Breast epithelium (tissue), 4 donors: ENCODE results near the gene RNLS. TPM values are rescaled to one million over a fixed set of nuclear protein-coding genes. Genes with fewer than 3 reads are reported as not detected.

ENCODE experiments used
- DNase-seq, 2 donors: peaks; one replicate each; pipeline ENCODE4 v3.0.0-alpha.2; 2019; ENCODE audit warnings: low spot score in 2 of 2
- H3K27ac ChIP-seq, 2 donors: fragments of 200-600 bp; sonication (generic) in 1 of 2; one replicate each; pipeline ENCODE4 v1.5.1; 2016 to 2019; ENCODE audit warnings: mild to moderate bottlenecking in 1 of 2
- H3K27me3 ChIP-seq, 2 donors: fragments of 200-600 bp; sonication (generic) in 1 of 2; one replicate each; pipeline versions ENCODE4 v1.5.1 to v1.6.0; 2017 to 2019; ENCODE audit warnings: control low read depth in 1 of 2, mild to moderate bottlenecking in 1 of 2
- H3K36me3 ChIP-seq: fragments of 200-600 bp; one replicate; pipeline ENCODE4 v1.5.1; 2019
- H3K4me1 ChIP-seq, 2 donors: fragments of 200-600 bp; sonication (generic); one replicate each; pipeline ENCODE4 v1.5.1; 2016 to 2019; ENCODE audit warnings: control low read depth in 1 of 2
- H3K4me3 ChIP-seq, 3 donors: fragments of 200-600 bp; sonication (generic); 1 replicate in 2 of 3; 2 replicates in 1 of 3; pipeline ENCODE4 v1.5.1; 2016 to 2019; ENCODE audit warnings: mild to moderate bottlenecking in 3 of 3, moderate library complexity in 2 of 3
- H3K9me3 ChIP-seq, 2 donors: fragments of 200-600 bp; sonication (generic) in 1 of 2; one replicate each; pipeline ENCODE4 v1.5.1; 2016 to 2019; ENCODE audit warnings: control low read depth in 1 of 2
- CTCF ChIP-seq, 3 donors: fragments of 450-650 bp; IDR thresholded peaks; one replicate each; pipeline ENCODE4 v1.5.1; 2016 to 2017; ENCODE audit warnings: antibody characterized with exemption in 3 of 3, mild to moderate bottlenecking in 3 of 3, moderate library complexity in 3 of 3
- POLR2A ChIP-seq: fragments of 450-650 bp; IDR thresholded peaks from one replicate; pipeline ENCODE4 v1.6.1; 2016; ENCODE audit warnings: antibody characterized with exemption, mild to moderate bottlenecking, moderate library complexity
- POLR2AphosphoS5 ChIP-seq, 3 donors: sonication (generic); formaldehyde crosslinking; IDR thresholded peaks; one replicate each; pipeline ENCODE4 v1.6.1; 2017; ENCODE audit warnings: antibody characterized with exemption in 3 of 3
- intact Hi-C: fragments of 100-400 bp; cut with DNase I; formaldehyde crosslinking; loops from one replicate; pipeline ENCODE4 v1.15.1; 2023; ENCODE audit warnings: low total_unique reads
- total RNA-seq, 3 donors: library from RNA; depleted of rRNA; stranded (reverse); fragments of >200 nt; gene quantifications; one replicate each; pipeline ENCODE4 v1.1.0, GENCODE V29; 2016

RNLS gene
- total RNA-seq, 3 donors from 2014 or later, result 27.9 to 32.1 (median 29.1) TPM

DNA sequence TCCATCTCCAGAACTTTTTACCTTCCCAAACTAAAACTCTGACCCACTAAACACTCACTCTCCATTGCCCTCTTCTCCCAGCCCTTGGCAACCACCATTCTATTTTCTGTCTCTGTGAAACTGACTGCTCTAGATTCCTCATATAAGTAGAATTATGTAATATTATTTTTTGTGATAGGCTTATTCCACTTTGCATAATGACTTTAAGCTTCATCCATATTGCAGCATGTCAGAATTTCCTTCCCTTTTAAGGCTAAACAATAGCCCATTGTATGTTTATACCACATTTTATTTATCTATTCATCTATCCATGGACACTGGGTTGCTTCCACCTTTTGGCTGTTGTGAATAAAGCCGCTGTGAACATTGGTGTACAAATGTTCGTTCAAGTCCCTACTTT, 308.8 kb downstream of the RNLS start:
- Histone ChIP-seq H3K9me3 (no peaks in the 10 kb centered on the region), H3K4me3 (no peak overlapping the region), H3K4me1 (no peaks in the 10 kb centered on the region), H3K36me3 (no peaks in the 10 kb centered on the region), H3K27ac (no peak overlapping the region), H3K27me3 (no peaks in the 10 kb centered on the region)
- DNase-seq, result no peak
- intact Hi-C loops, result no loop called here
- TF ChIP-seq CTCF (IDR thresholded peaks at IDR 0.05), result no peak

- Histone ChIP-seq H3K4me1 (no peaks in the 10 kb centered on the region), H3K9me3 (no peaks in the 10 kb centered on the region), H3K4me3 (no peak overlapping the region), H3K27me3 (no peaks in the 10 kb centered on the region), H3K36me3 (no peaks in the 10 kb centered on the region), H3K27ac (no peak overlapping the region)
- no peak for TF ChIP-seq CTCF (IDR thresholded peaks at IDR 0.05)
- TF ChIP-seq POLR2A, result no peak
- no peak for TF ChIP-seq POLR2AphosphoS5 (IDR thresholded peaks at IDR 0.05)
- intact Hi-C loops, result no loop called here
- DNase-seq, result no peak
These were observed 309.6 kb downstream of the RNLS start for GRCh38 chr10:88273567-88273966.

- Histone ChIP-seq H3K36me3 (no peaks in the 10 kb centered on the region), H3K4me1 (no peaks in the 10 kb centered on the region), H3K27me3 (no peaks in the 10 kb centered on the region), H3K4me3 (no peak overlapping the region), H3K27ac (no peak overlapping the region), H3K9me3 (no peaks in the 10 kb centered on the region)
- no peak for TF ChIP-seq POLR2A
- no peak for TF ChIP-seq POLR2AphosphoS5 (IDR thresholded peaks at IDR 0.05)
- TF ChIP-seq CTCF (IDR thresholded peaks at IDR 0.05), result no peak
- intact Hi-C loops, result no loop called here
- no peak for DNase-seq
These were observed 311.2 kb downstream of the RNLS start for GRCh38 chr10:88271761-88272543.

- TF ChIP-seq POLR2A, result no peak
- no peak for TF ChIP-seq POLR2AphosphoS5 (IDR thresholded peaks at IDR 0.05)
- H3K27ac ChIP-seq, result peak overlapping the region in 1 of 2 donors; percentile 57
- intact Hi-C loops, result no loop called here
These were observed 312.0 kb downstream of the RNLS start for GRCh38 chr10:88270871-88271713.

DNA sequence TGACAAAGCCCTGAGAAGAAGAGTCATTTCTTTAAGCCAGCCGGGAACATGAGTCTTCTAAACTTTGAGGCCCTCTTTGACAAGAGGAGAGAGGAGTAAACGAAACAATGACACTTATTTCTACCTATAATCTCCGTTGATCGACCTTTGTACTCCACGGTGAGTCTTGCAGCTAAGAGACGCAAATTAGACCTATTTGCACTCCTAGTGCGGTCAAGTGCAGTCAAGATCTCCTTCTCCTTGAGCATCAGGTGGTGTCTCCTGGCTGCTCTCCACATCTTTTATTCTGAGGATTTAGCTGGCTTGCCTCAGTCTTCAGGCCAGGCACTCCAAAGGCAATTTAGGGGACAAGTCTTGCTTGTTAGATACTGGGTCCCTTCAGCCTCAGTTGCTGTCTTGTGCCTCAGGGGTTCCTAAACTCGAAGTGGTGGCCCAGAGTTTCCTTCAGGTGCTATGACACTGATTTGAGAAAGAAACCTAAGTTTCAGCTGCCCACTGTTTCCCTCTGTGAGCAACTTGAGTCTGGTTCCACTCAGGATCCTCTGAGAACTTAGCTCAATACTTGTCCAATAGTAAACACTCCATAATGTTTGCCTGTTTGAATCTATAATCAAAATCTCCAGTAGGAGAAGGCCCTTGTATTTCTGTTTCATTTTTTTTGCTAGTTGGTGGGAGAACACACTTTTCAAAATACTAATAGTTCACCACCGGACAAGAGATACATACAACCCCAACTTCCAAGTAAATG, 312.9 kb downstream of the RNLS start:
- H3K27me3 ChIP-seq, result no peaks in the 10 kb centered on the region
- TF ChIP-seq CTCF (IDR thresholded peaks at IDR 0.05) (no peak), POLR2A (no peak), POLR2AphosphoS5 (IDR thresholded peaks at IDR 0.05) (no peak)
- intact Hi-C loops, result no loop called here
- H3K4me1 ChIP-seq, result no peaks in the 10 kb centered on the region
- no peaks in the 10 kb centered on the region for H3K9me3 ChIP-seq
- no peaks in the 10 kb centered on the region for H3K36me3 ChIP-seq
- no peak overlapping the region for H3K27ac ChIP-seq
- H3K4me3 ChIP-seq, result no peak overlapping the region
- no peak for DNase-seq

More at GRCh38 chr10:88270871-88271713, 312.0 kb downstream of the RNLS start:
- Histone ChIP-seq H3K4me1 (no peaks in the 10 kb centered on the region), H3K9me3 (no peaks in the 10 kb centered on the region), H3K27me3 (no peaks in the 10 kb centered on the region), H3K36me3 (no peaks in the 10 kb centered on the region), H3K4me3 (no peak overlapping the region)
- DNase-seq, result no peak
